MV-4-11 (cell line): ENCODE results near the gene JOSD1.
A peak's percentile ranks its signal among the peaks of the same experiment; 100 is the strongest.

Experiments used
- DNase-seq: peaks from one replicate; lab custom pipeline; 2025; lab: John Stamatoyannopoulos, UW

JOSD1 gene

GRCh38 chr22:38712486-38713207 is 11.9 kb upstream of the JOSD1 start:
- DNase-seq, result no peak

- no peak for DNase-seq
These were observed 10.1 kb upstream of the JOSD1 start for GRCh38 chr22:38710866-38711265.

GRCh38 chr22:38710351-38710750 is 9.6 kb upstream of the JOSD1 start:
- no peak for DNase-seq

- no peak for DNase-seq
These were observed 8.6 kb upstream of the JOSD1 start for GRCh38 chr22:38709306-38709705.

- DNase-seq, result no peak
These were observed 7.2 kb upstream of the JOSD1 start for GRCh38 chr22:38707984-38708383.

GRCh38 chr22:38707346-38707745 is 6.6 kb upstream of the JOSD1 start:
- DNase-seq, result no peak

GRCh38 chr22:38706901-38707195 is 6.1 kb upstream of the JOSD1 start:
- no peak for DNase-seq

GRCh38 chr22:38706101-38706900 is 5.6 kb upstream of the JOSD1 start:
- no peak for DNase-seq

GRCh38 chr22:38705235-38706100 is 4.7 kb upstream of the JOSD1 start, which contains the start of gene GTPBP1:
TSS of gene GTPBP1 (plus strand) at chr22:38705944. CDS start at chr22:38705956, 12 bp downstream.
- peak; percentile 100 for DNase-seq

GRCh38 chr22:38704654-38705234 is 4.0 kb upstream of the JOSD1 start:
- DNase-seq, result no peak

- DNase-seq, result no peak
These were observed 414 bp downstream of the JOSD1 start for GRCh38 chr22:38700270-38700788.

GRCh38 chr22:38699784-38700183 is 959 bp downstream of the JOSD1 start:
- DNase-seq, result no peak

- no peak for DNase-seq
These were observed 1.6 kb downstream of the JOSD1 start for GRCh38 chr22:38699143-38699542.

GRCh38 chr22:38698407-38699094 is 2.2 kb downstream of the JOSD1 start:
- no peak for DNase-seq

- DNase-seq, result no peak
These were observed 3.2 kb downstream of the JOSD1 start for GRCh38 chr22:38697425-38698089.

GRCh38 chr22:38696606-38697424 is 3.9 kb downstream of the JOSD1 start:
- DNase-seq, result peak; percentile 64

GRCh38 chr22:38694940-38695339 is 5.8 kb downstream of the JOSD1 start:
- no peak for DNase-seq

GRCh38 chr22:38694049-38694448 is 6.7 kb downstream of the JOSD1 start:
- no peak for DNase-seq

GRCh38 chr22:38689651-38690050 is 11.1 kb downstream of the JOSD1 start:
- no peak for DNase-seq

- DNase-seq, result no peak
These were observed 15.0 kb downstream of the JOSD1 start for GRCh38 chr22:38685761-38686160.
